Stimulated activated naive CD4-positive, alpha-beta T cell treated with Interleukin-2 at 50 U/mL for 16 hours (primary cell): Measurements from ENCODE around the gene SEMA3D.

ENCODE experiments used
- DNase-seq: peaks from one replicate; lab custom pipeline; 2025; lab: John Stamatoyannopoulos, UW

The SEMA3D gene

DNA sequence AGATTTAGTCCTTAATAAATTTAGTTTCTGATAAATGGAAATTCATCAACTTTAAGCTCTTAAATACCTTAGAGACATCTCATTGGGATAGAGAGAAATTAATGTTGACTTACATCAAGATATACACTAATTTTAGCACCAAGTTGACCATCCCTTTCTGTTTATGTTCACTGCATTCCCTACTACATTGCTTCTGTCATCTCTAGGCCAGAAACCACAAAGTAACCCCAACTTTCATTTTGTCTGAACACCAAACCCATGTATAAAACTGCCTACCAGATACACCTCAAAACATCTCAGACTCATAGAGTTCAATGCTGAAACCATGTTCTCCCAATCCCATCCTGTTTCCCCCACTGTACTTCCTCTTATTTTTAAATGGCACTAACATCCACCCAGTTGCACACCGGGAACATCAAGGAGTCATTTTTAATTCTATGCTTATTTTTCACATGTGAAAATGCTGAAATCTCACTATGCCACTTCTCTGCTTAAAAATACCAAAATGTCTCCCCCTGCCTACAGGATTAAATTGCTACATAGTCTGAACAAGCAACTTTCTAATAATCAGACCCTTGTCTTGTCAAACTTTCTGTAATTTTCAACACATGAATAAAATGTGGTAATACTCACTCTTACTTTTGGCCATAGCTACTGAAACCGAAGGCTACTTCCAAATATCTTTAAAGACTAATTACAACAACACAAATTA is 201.6 kb downstream of the SEMA3D start:
- no peak for DNase-seq

DNA sequence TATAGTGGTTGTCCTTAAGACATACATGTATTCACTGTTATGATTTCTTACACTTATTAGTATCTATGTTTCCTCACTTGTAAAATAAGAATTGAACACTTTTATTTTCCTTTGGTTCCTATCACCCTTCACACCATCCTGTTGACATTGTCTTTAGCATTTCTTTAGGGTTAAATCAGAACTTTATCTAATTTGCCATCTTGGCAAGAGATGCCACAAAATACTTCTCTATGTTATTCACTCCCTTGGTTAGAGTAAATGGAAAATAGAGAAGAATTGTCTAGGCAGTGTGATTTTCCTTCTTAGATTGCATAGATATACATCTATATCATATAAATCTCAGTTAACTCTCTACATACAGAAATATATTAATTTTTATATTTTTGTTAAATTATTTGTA is 204.7 kb downstream of the SEMA3D start:
- DNase-seq, result no peak

DNA sequence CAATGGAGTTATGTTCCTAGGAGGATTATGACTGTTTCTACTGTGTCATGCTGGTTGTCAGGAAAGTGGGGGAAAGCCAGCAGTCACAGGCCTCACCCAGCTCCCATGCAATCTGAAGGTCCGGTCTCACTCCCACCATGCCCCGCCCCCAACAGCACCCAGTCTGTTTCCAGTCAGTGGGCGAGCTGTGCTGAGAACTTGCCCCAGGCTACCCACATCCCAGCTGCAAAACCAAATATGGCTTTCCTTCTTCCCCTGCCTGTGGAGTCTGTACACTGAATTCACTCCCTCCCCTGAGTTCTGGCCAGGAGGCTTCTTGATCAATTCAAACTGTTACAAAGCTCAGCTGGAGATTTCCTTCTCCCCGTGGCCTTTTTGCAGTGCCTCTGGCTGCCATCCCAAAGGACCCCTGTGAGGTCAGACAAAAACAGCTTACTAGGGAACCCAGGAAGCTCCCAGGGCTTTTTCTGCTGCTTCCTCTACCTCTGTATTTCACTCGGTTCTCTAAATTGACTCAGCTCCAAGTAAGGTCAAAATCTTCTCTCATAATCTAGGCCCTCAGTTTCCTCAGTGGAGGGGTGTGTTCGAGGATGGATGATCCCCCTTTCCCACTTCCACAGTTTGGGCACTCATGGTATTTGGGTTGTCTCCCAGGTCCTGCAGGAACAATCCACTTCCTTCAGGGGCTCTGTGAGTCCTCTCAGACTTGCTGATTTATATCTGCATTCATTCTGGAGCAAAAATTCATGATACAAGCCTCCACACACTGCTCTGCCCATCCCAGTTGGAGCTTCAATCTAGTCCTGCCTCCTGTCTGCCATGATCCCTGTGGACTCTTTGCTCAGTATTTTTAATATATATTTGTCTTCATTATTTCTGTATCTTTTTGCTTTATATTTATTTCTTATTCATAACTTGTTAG is 205.5 kb downstream of the SEMA3D start:
- no peak for DNase-seq

DNA sequence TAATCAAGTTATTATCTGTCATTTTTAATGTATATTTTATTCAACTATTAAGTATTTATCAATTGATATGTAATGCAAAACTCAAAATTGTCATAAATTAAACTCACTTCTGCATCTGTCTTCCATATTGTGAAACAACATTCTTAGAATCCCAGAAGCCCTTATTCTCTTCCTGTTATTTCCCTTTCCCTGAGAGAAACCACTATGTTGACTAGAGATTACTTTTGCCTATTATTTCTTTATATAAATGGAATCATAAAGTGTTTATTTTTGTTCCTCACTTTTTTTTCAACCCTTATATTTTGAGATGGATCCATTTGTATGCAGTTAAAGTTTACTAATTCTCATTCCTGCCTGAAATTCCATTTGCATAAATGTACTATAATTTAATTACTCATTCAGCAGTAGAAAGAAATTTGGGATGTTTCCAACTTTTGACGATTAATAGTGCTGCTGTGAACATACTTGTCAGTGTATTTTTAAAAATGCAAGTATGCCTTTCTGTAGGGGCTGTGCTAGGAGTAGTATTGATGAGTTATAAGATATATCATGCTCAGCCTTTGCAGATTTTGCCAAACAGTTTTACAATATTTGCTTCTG is 211.2 kb downstream of the SEMA3D start:
- DNase-seq, result no peak

DNA sequence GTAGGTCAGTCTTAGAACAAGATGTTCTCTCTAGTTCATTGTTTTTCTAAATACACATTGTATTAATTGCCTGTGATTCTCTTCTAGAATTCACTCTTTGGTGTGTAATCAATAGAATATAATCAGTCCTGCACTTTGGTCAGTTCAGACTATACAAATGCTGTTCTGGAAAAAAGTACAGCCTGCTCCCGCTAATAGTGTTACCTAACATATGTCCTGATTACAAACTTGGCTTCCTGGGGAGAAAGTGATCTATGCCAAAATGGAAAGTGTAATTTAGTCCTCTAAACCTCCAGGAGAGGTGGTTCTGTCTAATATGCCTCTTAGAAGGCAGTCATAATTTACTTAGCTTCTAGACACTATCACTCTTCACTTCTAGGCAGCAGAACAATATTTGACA is 215.5 kb downstream of the SEMA3D start:
- no peak for DNase-seq

DNA sequence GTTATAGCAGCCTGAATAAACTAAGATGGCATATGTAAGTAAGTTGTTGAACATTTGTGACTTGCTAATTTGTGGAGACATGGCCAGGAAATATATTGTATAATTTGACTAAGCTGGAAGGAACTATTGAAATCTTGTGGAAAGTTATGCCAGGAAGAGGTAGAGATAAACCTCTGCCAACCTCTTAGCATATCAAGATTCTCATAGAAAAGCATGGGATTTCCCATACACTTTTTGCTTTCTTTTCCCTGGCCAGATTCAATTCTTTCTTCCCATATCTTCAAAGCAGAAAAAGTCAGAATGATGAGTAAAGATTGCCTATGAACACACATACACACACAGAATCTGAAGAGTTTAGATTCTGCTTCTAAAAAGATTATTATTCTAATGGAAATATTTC is 216.2 kb downstream of the SEMA3D start:
- no peak for DNase-seq

DNA sequence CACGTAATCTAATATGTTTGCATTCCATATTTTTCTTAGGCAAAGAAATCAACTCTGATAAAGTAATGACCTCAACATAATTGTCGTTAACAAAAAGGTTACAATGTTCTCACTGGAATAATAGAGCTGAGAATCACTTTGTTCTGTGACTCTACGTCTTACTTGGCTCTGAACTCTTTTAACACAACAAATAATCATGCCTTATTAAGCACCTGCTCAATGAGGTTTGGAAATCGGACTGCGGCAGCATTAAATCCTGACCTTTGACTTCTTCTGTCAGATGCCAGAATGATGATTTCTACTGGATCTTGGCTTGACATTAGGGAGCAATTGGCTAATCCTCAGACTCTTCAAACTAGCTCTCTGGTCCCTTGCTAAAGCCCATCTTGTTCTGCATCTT is 233.6 kb downstream of the SEMA3D start:
- DNase-seq, result no peak

DNA sequence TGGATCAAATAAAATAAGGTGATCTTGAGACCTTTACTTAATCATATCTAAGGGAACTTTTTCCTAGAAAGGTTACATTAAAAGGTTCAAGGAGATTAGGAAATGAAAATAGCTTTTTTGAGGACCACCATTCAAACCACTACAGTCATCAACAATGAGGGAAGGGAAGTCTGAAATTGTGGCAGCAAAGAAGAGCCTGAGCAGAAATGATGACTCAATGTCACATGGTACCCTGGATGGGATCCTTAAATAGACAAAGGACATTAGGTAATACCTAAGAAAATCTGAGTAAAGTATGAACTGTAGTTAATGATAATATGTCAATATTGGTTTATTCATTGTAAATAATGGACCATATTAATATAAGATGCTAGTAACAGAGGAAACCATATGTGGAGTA is 236.0 kb downstream of the SEMA3D start:
- no peak for DNase-seq

DNA sequence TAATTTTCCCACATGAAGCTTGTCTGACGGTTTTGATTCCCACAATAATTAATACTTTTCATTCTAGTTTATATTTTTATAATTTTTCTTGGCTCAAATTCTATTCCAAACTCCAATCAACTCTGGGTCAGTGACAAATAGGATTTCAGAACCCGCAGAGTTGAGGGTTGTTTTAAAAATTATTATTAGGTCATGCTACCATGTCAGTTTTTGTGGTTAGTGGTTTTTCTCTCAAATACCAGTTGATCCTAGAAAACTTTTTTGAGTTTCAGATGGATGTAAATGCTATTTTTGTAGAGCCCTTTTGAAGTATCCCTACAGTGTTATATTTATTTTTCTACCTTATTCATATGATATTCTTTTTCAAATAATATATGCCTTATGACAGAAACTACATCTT is 237.4 kb downstream of the SEMA3D start:
- no peak for DNase-seq

DNA sequence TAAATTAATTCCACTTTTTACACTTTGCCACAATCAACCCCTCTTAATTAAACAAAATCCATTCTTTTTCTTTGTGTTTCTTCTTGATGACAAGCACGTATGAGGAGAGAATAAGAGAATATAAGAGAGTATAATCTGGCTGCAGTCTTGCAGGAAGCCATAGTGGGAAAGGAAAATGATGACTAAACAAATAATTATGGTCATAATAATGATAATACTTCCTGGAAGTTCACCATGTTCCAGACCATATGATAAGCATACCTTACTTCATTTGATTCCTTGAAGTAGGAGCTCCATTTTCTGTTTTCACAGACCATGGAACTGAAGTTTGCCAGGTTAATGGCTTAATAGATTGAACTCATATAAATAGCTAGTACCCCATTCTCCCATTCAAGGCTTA is 237.8 kb downstream of the SEMA3D start:
- DNase-seq, result no peak

DNA sequence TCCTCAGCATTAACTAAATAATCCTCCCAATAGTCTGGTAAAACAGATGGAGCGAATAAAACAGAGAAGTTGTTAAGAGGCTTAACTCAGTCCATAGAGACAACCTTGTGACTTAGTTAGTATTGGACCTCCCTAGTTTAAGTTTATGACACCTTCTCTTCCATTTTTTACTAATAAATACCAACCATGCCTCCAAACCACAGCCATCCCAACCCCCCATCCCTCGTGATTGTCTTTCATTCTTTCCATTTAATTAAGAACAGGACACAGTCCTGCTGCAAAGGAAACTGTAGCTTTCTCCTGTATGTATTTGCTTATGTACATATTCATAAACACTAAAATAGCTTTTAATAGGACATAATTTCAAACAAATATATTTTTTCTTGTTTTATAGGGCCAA is 238.2 kb downstream of the SEMA3D start:
- no peak for DNase-seq

DNA sequence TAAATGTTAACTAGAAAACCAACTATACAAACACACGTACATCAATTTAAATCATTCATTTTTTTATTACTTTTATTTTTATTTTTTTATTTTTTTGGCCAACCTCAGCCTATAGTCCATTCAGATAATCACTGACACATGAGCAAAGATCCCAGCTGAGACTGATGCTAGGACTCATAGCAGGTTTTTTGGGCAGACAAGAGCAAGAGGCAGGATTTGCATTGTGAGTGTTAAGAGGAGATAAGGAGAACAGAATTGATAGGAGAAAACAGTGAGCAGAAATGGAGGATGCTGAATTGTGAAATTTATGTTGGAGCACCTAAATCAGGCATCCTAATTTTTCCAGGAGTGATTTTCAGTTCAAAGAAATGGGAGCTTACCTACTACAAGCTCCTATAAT is 240.3 kb downstream of the SEMA3D start:
- DNase-seq, result no peak
